Trophoblast cell (in vitro differentiated cells and primary cell): ENCODE results near the gene VAT1.

Source experiments
- DNase-seq, 2 donors: peaks; one replicate each; pipeline ENCODE4 v3.0.0-alpha.2; 2016
- H2AFZ ChIP-seq: 2 replicates; pipeline ENCODE4 v1.6.1; 2013; ENCODE audit warnings: low read length, moderate library complexity, mild to moderate bottlenecking; ENCODE audit not compliant: insufficient read depth, poor library complexity
- H2AK5ac ChIP-seq: 2 replicates; pipeline ENCODE4 v1.6.1; 2013; ENCODE audit warnings: mild to moderate bottlenecking, low read length
- H2BK120ac ChIP-seq: 2 replicates; pipeline ENCODE4 v1.6.1; 2013; ENCODE audit warnings: low read length, mild to moderate bottlenecking, moderate library complexity; ENCODE audit not compliant: insufficient read depth, poor library complexity
- H2BK12ac ChIP-seq: 2 replicates; pipeline ENCODE4 v1.6.1; 2013; ENCODE audit warnings: mild to moderate bottlenecking, low read length, moderate library complexity
- H2BK5ac ChIP-seq: 2 replicates; pipeline ENCODE4 v1.6.1; 2013; ENCODE audit warnings: low read length, low read depth, moderate library complexity, mild to moderate bottlenecking; ENCODE audit not compliant: poor library complexity
- H3K14ac ChIP-seq: 2 replicates; pipeline ENCODE4 v1.6.1; 2013; ENCODE audit warnings: mild to moderate bottlenecking, low read length
- H3K18ac ChIP-seq: 2 replicates; pipeline ENCODE4 v1.6.1; 2013; ENCODE audit warnings: mild to moderate bottlenecking, low read length
- H3K23ac ChIP-seq: 2 replicates; pipeline ENCODE4 v1.6.1; 2013; ENCODE audit warnings: low read length
- H3K27ac ChIP-seq: 2 replicates; pipeline ENCODE4 v1.5.1; 2013; ENCODE audit warnings: low read depth, mild to moderate bottlenecking, inconsistent platforms, low read length, moderate library complexity
- H3K27me3 ChIP-seq: 2 replicates; pipeline ENCODE4 v1.6.1; 2013; ENCODE audit warnings: inconsistent platforms, mild to moderate bottlenecking, low read length, moderate library complexity; ENCODE audit not compliant: insufficient read depth
- H3K36me3 ChIP-seq, 2 experiments: 1 replicate in 1 of 2; 2 replicates in 1 of 2; pipeline ENCODE4 v1.6.1; 2013; ENCODE audit warnings: low read length in 2 of 2, mild to moderate bottlenecking in 2 of 2, moderate library complexity in 1 of 2; ENCODE audit not compliant: insufficient read depth in 2 of 2, control insufficient read depth in 1 of 2
- H3K4ac ChIP-seq: 2 replicates; pipeline ENCODE4 v1.6.1; 2013; ENCODE audit warnings: low read depth, mild to moderate bottlenecking, low read length, moderate library complexity
- H3K4me1 ChIP-seq, 2 experiments: 1 replicate in 1 of 2; 2 replicates in 1 of 2; pipeline ENCODE4 v1.6.1; 2013; ENCODE audit warnings: low read length in 2 of 2, mild to moderate bottlenecking in 2 of 2, moderate library complexity in 1 of 2; ENCODE audit not compliant: insufficient read depth in 2 of 2, control insufficient read depth in 1 of 2
- H3K4me2 ChIP-seq: 2 replicates; pipeline ENCODE4 v1.6.1; 2013; ENCODE audit warnings: inconsistent platforms, mild to moderate bottlenecking, low read length, moderate library complexity
- H3K4me3 ChIP-seq: 2 replicates; pipeline ENCODE4 v1.5.1; 2013; ENCODE audit warnings: mild to moderate bottlenecking, low read depth, low read length, inconsistent platforms
- H3K79me1 ChIP-seq: one replicate; pipeline ENCODE4 v1.6.1; 2013; ENCODE audit warnings: low read length
- H3K79me2 ChIP-seq: 2 replicates; pipeline ENCODE4 v1.6.1; 2013; ENCODE audit warnings: low read length, mild to moderate bottlenecking; ENCODE audit not compliant: control insufficient read depth, insufficient read depth, poor library complexity
- H3K9ac ChIP-seq: 2 replicates; pipeline ENCODE4 v1.6.1; 2013; ENCODE audit warnings: mild to moderate bottlenecking, low read length
- H3K9me3 ChIP-seq: 2 replicates; pipeline ENCODE4 v1.6.1; 2013; ENCODE audit warnings: low read depth, mild to moderate bottlenecking, control low read depth, inconsistent platforms, low read length; ENCODE audit not compliant: insufficient read depth
- H4K12ac ChIP-seq: 2 replicates; pipeline ENCODE4 v1.6.1; 2013; ENCODE audit warnings: low read depth, mild to moderate bottlenecking, low read length, moderate library complexity
- H4K8ac ChIP-seq: 2 replicates; pipeline ENCODE4 v1.6.1; 2013; ENCODE audit warnings: low read depth, mild to moderate bottlenecking, low read length, moderate library complexity
- H4K91ac ChIP-seq: one replicate; pipeline ENCODE4 v1.6.1; 2013; ENCODE audit warnings: low read depth, mild to moderate bottlenecking, low read length, moderate library complexity
- WGBS: extraction: QIAGEN DNeasy Blood & Tissue Kit; methylation state at CpG from one replicate; pipeline ENCODE4 v1.1.7; 2013; ENCODE audit warnings: missing lambda C conversion rate; ENCODE audit not compliant: insufficient read length, insufficient coverage; ENCODE audit errors: extremely low coverage; 5-methylcytosine and 5-hydroxymethylcytosine counted together

The VAT1 gene

GRCh38 chr17:42982266-42982665 is 39.9 kb downstream of the VAT1 start:
- Histone ChIP-seq H2BK5ac (no peak overlapping the region), H3K4me1 (peaks cover 5 to 7% of the 10 kb centered on the region in 2 experiments), H2BK12ac (no peak overlapping the region), H2BK120ac (no peak overlapping the region), H3K18ac (no peak overlapping the region), H3K36me3 (peaks cover 5 to 8% of the 10 kb centered on the region in 2 experiments), H3K4ac (no peak overlapping the region), H3K27me3 (no peaks in the 10 kb centered on the region), H3K9ac (no peak overlapping the region), H3K14ac (no peak overlapping the region), H2AFZ (no peak overlapping the region), H2AK5ac (no peak overlapping the region), H4K8ac (no peak overlapping the region), H3K79me2 (peaks cover 10% of the 10 kb centered on the region), H3K23ac (no peak overlapping the region), H3K9me3 (no peaks in the 10 kb centered on the region), H3K27ac (no peak overlapping the region), H3K4me2 (no peak overlapping the region), H3K79me1 (peaks cover 9% of the 10 kb centered on the region), H4K12ac (no peak overlapping the region), H4K91ac (no peak overlapping the region), H3K4me3 (no peak overlapping the region)
- DNase-seq: no peak

DNA sequence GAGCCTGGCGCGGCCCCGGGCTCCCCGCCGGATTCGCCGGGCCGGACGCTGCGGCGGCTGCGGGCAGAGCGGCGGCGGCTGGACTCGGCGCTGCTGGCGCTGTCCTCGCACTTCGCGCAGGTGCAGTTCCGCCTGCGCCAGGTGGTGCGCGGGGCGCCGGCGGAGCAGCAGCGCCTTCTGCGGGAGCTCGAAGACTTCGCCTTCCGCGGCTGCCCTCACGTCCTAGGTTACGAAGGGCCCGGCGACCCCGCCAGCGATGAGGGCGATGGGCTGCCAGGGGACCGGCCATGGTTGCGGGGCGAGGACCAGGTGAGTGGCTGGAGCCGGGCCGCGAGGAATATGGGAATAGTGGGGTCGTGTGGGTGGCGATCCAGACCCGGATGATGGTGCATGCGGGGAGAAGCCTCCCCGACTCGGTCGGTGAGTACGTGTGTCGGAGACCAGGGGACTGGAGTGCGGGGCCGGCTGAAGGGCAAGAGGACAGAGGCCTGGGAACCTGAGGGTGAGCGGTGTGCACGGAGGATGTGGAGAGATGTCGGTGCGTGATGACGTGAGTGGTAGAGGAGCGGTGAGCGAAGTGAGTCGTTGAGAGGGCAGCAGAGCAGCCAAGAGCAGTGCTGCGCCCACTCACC is 41.3 kb downstream of the VAT1 start:
- no peaks in the 10 kb centered on the region for H3K9me3 ChIP-seq
- no peak overlapping the region for H2BK12ac ChIP-seq
- peaks cover 5 to 7% of the 10 kb centered on the region in 2 experiments for H3K4me1 ChIP-seq
- H3K27ac ChIP-seq: peak overlapping the region; percentile 65
- peak overlapping the region; percentile 41 for H3K4ac ChIP-seq
- H3K9ac ChIP-seq: peak overlapping the region; percentile 55
- peak overlapping the region; percentile 45 for H2BK120ac ChIP-seq
- peaks cover 3% of the 10 kb centered on the region in 2 experiments for H3K36me3 ChIP-seq
- H2AK5ac ChIP-seq: peak overlapping the region; percentile 4
- H3K79me2 ChIP-seq: peaks cover 10% of the 10 kb centered on the region
- H3K79me1 ChIP-seq: peaks cover 9% of the 10 kb centered on the region
- H2BK5ac ChIP-seq: peak overlapping the region; percentile 42
- H3K14ac ChIP-seq: peak overlapping the region; percentile 83
- H3K18ac ChIP-seq: peak overlapping the region; percentile 71
- H4K8ac ChIP-seq: peak overlapping the region; percentile 94
- peak overlapping the region; percentile 85 for H3K4me3 ChIP-seq
- DNase-seq: peak; percentile 72 to 80
- peak overlapping the region; percentile 71 for H4K91ac ChIP-seq
- H3K4me2 ChIP-seq: peak overlapping the region; percentile 76
- peak overlapping the region; percentile 87 for H2AFZ ChIP-seq
- H3K27me3 ChIP-seq: no peaks in the 10 kb centered on the region
- H4K12ac ChIP-seq: peak overlapping the region; percentile 74
- WGBS: no CpG with 5 or more reads among the region's 67 CpGs
- no peak overlapping the region for H3K23ac ChIP-seq

GRCh38 chr17:42980274-42980765 is 41.9 kb downstream of the VAT1 start, which contains the start of gene RUNDC1:
TSS of gene RUNDC1 (plus strand) at chr17:42980565. CDS start at chr17:42980577, 12 bp downstream.
- Histone ChIP-seq H3K27me3 (no peaks in the 10 kb centered on the region), H3K79me2 (peaks cover 10% of the 10 kb centered on the region), H3K14ac (peak within 1 kb of the TSS; percentile 83), H4K8ac (peak within 1 kb of the TSS; percentile 94), H3K4me3 (peak within 1 kb of the TSS; percentile 85), H3K18ac (peak within 1 kb of the TSS; percentile 71), H4K12ac (peak within 1 kb of the TSS; percentile 74), H3K9ac (peak within 1 kb of the TSS; percentile 62), H3K9me3 (no peaks in the 10 kb centered on the region), H2BK5ac (peak within 1 kb of the TSS; percentile 42), H3K36me3 (peaks cover 2 to 3% of the 10 kb centered on the region in 2 experiments), H4K91ac (peak within 1 kb of the TSS; percentile 71), H3K4me1 (peaks cover 5 to 7% of the 10 kb centered on the region in 2 experiments), H3K23ac (no peak within 1 kb of the TSS), H3K4ac (peak within 1 kb of the TSS; percentile 47), H2BK12ac (peak within 1 kb of the TSS; percentile 41), H3K79me1 (peaks cover 9% of the 10 kb centered on the region), H2AFZ (peak within 1 kb of the TSS; percentile 87), H2BK120ac (peak within 1 kb of the TSS; percentile 64), H2AK5ac (peak within 1 kb of the TSS; percentile 4), H3K4me2 (peak within 1 kb of the TSS; percentile 76), H3K27ac (peak within 1 kb of the TSS; percentile 65)
- DNase-seq: peak; percentile 74 to 84
- no CpG with 5 or more reads among the region's 39 CpGs for WGBS

GRCh38 chr17:42979511-42980273 is 42.5 kb downstream of the VAT1 start, which contains the start of gene PTGES3L:
TSS of gene PTGES3L (minus strand) at chr17:42980080. CDS start at chr17:42980053, 27 bp downstream.
- Histone ChIP-seq H2AK5ac (peak within 1 kb of the TSS; percentile 4), H3K4me2 (peak within 1 kb of the TSS; percentile 76), H3K18ac (peak within 1 kb of the TSS; percentile 71), H3K36me3 (no peaks in the 10 kb centered on the region), H2BK5ac (peak within 1 kb of the TSS; percentile 42), H2AFZ (peak within 1 kb of the TSS; percentile 87), H3K4ac (peak within 1 kb of the TSS; percentile 47), H2BK120ac (peak within 1 kb of the TSS; percentile 64), H3K79me2 (peaks cover 10% of the 10 kb centered on the region), H3K23ac (no peak within 1 kb of the TSS), H3K9me3 (no peaks in the 10 kb centered on the region), H3K9ac (peak within 1 kb of the TSS; percentile 62), H3K14ac (peak within 1 kb of the TSS; percentile 83), H3K79me1 (peaks cover 9% of the 10 kb centered on the region), H2BK12ac (peak within 1 kb of the TSS; percentile 41), H3K4me1 (peaks cover 5 to 7% of the 10 kb centered on the region in 2 experiments), H3K27ac (peak within 1 kb of the TSS; percentile 65), H3K27me3 (no peaks in the 10 kb centered on the region), H3K4me3 (peak within 1 kb of the TSS; percentile 85), H4K12ac (peak within 1 kb of the TSS; percentile 74), H4K91ac (peak within 1 kb of the TSS; percentile 71), H4K8ac (peak within 1 kb of the TSS; percentile 94)
- peak; percentile 66 to 77 for DNase-seq
- no CpG with 5 or more reads among the region's 21 CpGs for WGBS
